ENCODE data around the gene PPP1R27. TPM values are rescaled to one million over a fixed set of nuclear protein-coding genes. Genes with fewer than 3 reads are reported as not detected.

PPP1R27 gene
- total RNA-seq, 1 donor from 2014 or later, result not detected

GRCh38 chr17:81852237-81852636 is 17.4 kb upstream of the PPP1R27 start:
- H3K4me3 ChIP-seq, result no peak overlapping the region
- peaks cover 23% of the 10 kb centered on the region for H3K4me1 ChIP-seq
- intact Hi-C loops (cut with DNase I), result no loop called here
- H3K9me3 ChIP-seq, result no peaks in the 10 kb centered on the region
- no peak overlapping the region for H3K27ac ChIP-seq
- no peak for DNase-seq (ENCODE audit: extremely low spot score in 2 of 2)
- TF ChIP-seq POLR2AphosphoS5 (IDR thresholded peaks at IDR 0.05; ENCODE audit: insufficient read depth in 1 of 2, low read depth in 1 of 2), result no peak
- TF ChIP-seq POLR2A (IDR thresholded peaks at IDR 0.05), result no peak
- no peak for TF ChIP-seq CTCF (IDR thresholded peaks at IDR 0.05)
- no peaks in the 10 kb centered on the region for H3K27me3 ChIP-seq
- peaks cover 0 to 75% of the 10 kb centered on the region in 2 donors for H3K36me3 ChIP-seq

- Histone ChIP-seq H3K4me3 (no peak overlapping the region), H3K36me3 (peaks cover 0 to 83% of the 10 kb centered on the region in 2 donors), H3K27ac (no peak overlapping the region), H3K9me3 (no peaks in the 10 kb centered on the region), H3K27me3 (no peaks in the 10 kb centered on the region), H3K4me1 (peaks cover 20% of the 10 kb centered on the region)
- DNase-seq (ENCODE audit: extremely low spot score in 2 of 2), result no peak
- no peak for TF ChIP-seq CTCF (IDR thresholded peaks at IDR 0.05)
- no peak for TF ChIP-seq POLR2AphosphoS5 (IDR thresholded peaks at IDR 0.05; ENCODE audit: insufficient read depth in 1 of 2, low read depth in 1 of 2)
- TF ChIP-seq POLR2A (IDR thresholded peaks at IDR 0.05), result no peak
- intact Hi-C loops (cut with DNase I), result no loop called here
These were observed 16.6 kb upstream of the PPP1R27 start for GRCh38 chr17:81851423-81851822.

GRCh38 chr17:81849457-81849856 is 14.6 kb upstream of the PPP1R27 start:
- intact Hi-C loops (cut with DNase I), result no loop called here
- no peak for DNase-seq (ENCODE audit: extremely low spot score in 2 of 2)
- peaks cover under 1% of the 10 kb centered on the region for H3K4me1 ChIP-seq
- TF ChIP-seq POLR2A (IDR thresholded peaks at IDR 0.05) (no peak), CTCF (IDR thresholded peaks at IDR 0.05) (no peak), POLR2AphosphoS5 (IDR thresholded peaks at IDR 0.05; ENCODE audit: insufficient read depth in 1 of 2, low read depth in 1 of 2) (no peak)
- H3K4me3 ChIP-seq, result no peak overlapping the region
- H3K27me3 ChIP-seq, result no peaks in the 10 kb centered on the region
- H3K27ac ChIP-seq, result no peak overlapping the region
- H3K9me3 ChIP-seq, result no peaks in the 10 kb centered on the region
- peaks cover 4 to 91% of the 10 kb centered on the region in 2 donors for H3K36me3 ChIP-seq

- no peaks in the 10 kb centered on the region for H3K9me3 ChIP-seq
- intact Hi-C loops (cut with DNase I), result no loop called here
- TF ChIP-seq POLR2A (IDR thresholded peaks at IDR 0.05) (no peak), CTCF (IDR thresholded peaks at IDR 0.05) (no peak), POLR2AphosphoS5 (IDR thresholded peaks at IDR 0.05; ENCODE audit: insufficient read depth in 1 of 2, low read depth in 1 of 2) (no peak)
- H3K27me3 ChIP-seq, result no peaks in the 10 kb centered on the region
- no peak overlapping the region for H3K4me3 ChIP-seq
- DNase-seq (ENCODE audit: extremely low spot score in 2 of 2), result no peak
- H3K4me1 ChIP-seq, result peaks cover 16% of the 10 kb centered on the region
- peaks cover 4 to 80% of the 10 kb centered on the region in 2 donors for H3K36me3 ChIP-seq
- no peak overlapping the region for H3K27ac ChIP-seq
These were observed 12.2 kb upstream of the PPP1R27 start for GRCh38 chr17:81846743-81847689.

Data from vagina (tissue), 2 donors.